Stomach (tissue), 4 donors: ENCODE measurements around the gene CD151.

Source experiments
- POLR2A ChIP-seq, 4 donors: fragments of 450-650 bp; IDR thresholded peaks; one replicate each; pipeline ENCODE4 v1.6.1; 2016; ENCODE audit warnings: antibody characterized with exemption in 4 of 4, control low read depth in 2 of 4, mild to moderate bottlenecking in 1 of 4, moderate library complexity in 1 of 4
- TF ChIP-seq, protein P1 (sequence below), 7 experiments: fragments of 450-650 bp in 4 of 7; fragments of 200-600 bp in 3 of 7; sonication (generic) in 3 of 7; IDR thresholded peaks; one replicate each; pipeline ENCODE4 v1.5.1; 2016 to 2019; ENCODE audit warnings: antibody characterized with exemption in 7 of 7, control low read depth in 2 of 7, mild to moderate bottlenecking in 1 of 7

DNA sequence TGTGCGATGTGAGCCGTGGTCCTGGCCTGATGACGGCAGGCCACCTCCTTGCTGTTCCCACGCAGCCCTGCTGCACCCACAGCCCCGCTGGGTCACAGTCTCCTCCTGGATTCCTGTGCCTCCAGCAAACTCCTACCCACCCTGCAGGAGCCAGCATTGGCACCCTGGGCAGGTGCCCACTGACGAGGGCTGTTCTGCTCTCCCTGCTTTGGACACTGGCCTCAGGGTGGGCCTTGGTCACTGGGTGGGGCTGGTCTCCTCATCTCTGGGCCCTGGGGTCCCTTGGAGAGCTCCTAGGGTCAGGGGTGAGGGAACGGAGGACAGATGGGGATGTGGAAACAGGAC is 22.6 kb downstream of the CD151 start:
- TF ChIP-seq, protein P1, sequence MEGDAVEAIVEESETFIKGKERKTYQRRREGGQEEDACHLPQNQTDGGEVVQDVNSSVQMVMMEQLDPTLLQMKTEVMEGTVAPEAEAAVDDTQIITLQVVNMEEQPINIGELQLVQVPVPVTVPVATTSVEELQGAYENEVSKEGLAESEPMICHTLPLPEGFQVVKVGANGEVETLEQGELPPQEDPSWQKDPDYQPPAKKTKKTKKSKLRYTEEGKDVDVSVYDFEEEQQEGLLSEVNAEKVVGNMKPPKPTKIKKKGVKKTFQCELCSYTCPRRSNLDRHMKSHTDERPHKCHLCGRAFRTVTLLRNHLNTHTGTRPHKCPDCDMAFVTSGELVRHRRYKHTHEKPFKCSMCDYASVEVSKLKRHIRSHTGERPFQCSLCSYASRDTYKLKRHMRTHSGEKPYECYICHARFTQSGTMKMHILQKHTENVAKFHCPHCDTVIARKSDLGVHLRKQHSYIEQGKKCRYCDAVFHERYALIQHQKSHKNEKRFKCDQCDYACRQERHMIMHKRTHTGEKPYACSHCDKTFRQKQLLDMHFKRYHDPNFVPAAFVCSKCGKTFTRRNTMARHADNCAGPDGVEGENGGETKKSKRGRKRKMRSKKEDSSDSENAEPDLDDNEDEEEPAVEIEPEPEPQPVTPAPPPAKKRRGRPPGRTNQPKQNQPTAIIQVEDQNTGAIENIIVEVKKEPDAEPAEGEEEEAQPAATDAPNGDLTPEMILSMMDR (IDR thresholded peaks at IDR 0.05), result no peak
- TF ChIP-seq POLR2A (IDR thresholded peaks at IDR 0.05), result no peak
